Subcutaneous adipose tissue (tissue), 4 donors: ENCODE measurements around the gene PPM1E. TPM values are rescaled to one million over a fixed set of nuclear protein-coding genes. Genes with fewer than 3 reads are reported as not detected.

Experiments used
- small RNA-seq: library from RNA; depleted of rRNA; stranded (forward); fragments of <200 nt; gene quantifications from one replicate; pipeline ENCODE3, GENCODE V24; 2016
- total RNA-seq, 4 donors: library from RNA; depleted of rRNA; stranded (reverse); fragments of >200 nt; gene quantifications; one replicate each; pipeline ENCODE4 v1.1.0, GENCODE V29; 2016
- TF ChIP-seq, protein P1 (sequence below): fragments of 450-650 bp; IDR thresholded peaks from one replicate; pipeline ENCODE4 v1.5.1; 2016; ENCODE audit warnings: low read depth, mild to moderate bottlenecking, control low read depth, antibody characterized with exemption, moderate library complexity

PPM1E gene
- total RNA-seq, 4 donors from 2014 or later = 0.16 to 0.68 (median 0.22) TPM; not detected in 1

DNA sequence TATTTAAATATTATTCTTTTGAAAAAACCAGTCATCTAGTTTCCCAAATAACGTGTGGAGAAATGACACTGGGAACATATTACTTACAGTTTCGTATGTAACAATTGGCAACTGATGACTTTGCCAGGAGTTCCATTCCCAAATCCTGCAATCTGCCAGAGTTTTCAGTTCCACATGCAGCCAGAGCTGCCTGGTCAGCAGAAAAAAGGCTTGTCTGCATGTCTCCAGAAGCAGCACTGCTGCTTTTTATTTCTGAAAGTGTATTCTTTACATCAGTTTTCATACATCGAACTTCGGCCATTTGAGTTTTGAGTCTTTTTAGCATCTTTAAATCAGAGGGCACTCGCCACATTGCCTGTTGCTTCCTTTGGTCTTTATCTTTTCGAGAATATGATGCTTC, 272.7 kb downstream of the PPM1E start:
- TF ChIP-seq, protein P1, sequence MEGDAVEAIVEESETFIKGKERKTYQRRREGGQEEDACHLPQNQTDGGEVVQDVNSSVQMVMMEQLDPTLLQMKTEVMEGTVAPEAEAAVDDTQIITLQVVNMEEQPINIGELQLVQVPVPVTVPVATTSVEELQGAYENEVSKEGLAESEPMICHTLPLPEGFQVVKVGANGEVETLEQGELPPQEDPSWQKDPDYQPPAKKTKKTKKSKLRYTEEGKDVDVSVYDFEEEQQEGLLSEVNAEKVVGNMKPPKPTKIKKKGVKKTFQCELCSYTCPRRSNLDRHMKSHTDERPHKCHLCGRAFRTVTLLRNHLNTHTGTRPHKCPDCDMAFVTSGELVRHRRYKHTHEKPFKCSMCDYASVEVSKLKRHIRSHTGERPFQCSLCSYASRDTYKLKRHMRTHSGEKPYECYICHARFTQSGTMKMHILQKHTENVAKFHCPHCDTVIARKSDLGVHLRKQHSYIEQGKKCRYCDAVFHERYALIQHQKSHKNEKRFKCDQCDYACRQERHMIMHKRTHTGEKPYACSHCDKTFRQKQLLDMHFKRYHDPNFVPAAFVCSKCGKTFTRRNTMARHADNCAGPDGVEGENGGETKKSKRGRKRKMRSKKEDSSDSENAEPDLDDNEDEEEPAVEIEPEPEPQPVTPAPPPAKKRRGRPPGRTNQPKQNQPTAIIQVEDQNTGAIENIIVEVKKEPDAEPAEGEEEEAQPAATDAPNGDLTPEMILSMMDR = no peak

DNA sequence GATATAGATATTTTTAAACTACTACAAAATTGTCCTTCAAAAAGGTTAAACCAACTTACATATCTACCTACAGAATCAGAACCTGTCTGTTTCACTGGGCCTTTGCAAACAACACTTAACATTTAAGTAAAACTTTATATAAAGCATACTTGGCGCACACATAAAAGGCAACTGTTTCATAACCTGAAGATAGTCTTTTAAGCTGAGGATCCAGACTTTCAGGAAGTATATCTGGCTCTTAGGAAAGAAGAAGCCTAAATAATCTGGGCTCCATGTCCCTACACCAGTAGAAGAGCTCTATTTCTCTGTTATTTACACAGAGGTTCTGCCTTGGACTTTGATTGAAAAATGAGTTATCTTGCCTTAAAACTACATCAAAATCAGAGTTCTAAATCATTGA, 275.2 kb downstream of the PPM1E start:
- TF ChIP-seq, protein P1 = no peak

Small RNAs within 50 kb of the gene (small RNA-seq; reads per million reads assigned to genes)
- gene AC025521.1 (not detected), gene RF00017 (not detected), gene RNU6-518P (not detected)

Other genes starting within 250 kb of the PPM1E start
- gene MTMR4, start 241.2 kb upstream of the PPM1E start, total RNA-seq = 10 to 100 TPM; 29.7 to 57.6 (median 40.9) TPM
- under 1 TPM in 2 of 4 donors, not detected in 2; under 0.01 TPM for gene TEX14, start 63.8 kb upstream of the PPM1E start, total RNA-seq
- gene RAD51C, start 63.3 kb upstream of the PPM1E start, total RNA-seq = 10 to 100 TPM; 10.6 to 19.6 (median 17.2) TPM